ENCODE measurements around the gene NEK3. TPM values are rescaled to one million over a fixed set of nuclear protein-coding genes. Genes with fewer than 3 reads are reported as not detected.

The NEK3 gene
- total and polyA plus RNA-seq, 2 experiments from 2014 or later, result 8.9 to 11.1 TPM

GRCh38 chr13:52160506-52160905 lies 1.1 kb upstream of the NEK3 start:
- no peaks in the 10 kb centered on the region for H3K36me3 ChIP-seq (ENCODE audit: low read depth)
- H3K4me1 ChIP-seq (ENCODE audit: insufficient read depth), result peaks cover 31% of the 10 kb centered on the region
- no peak for DNase-seq
- H3K27ac ChIP-seq, result no peak overlapping the region
- no peaks in the 10 kb centered on the region for H3K27me3 ChIP-seq (replicated peaks; ENCODE audit: insufficient read depth)
- H2AFZ ChIP-seq, result no peak overlapping the region
- no peak overlapping the region for H3K4me2 ChIP-seq (ENCODE audit: unreplicated experiment)
- H4K20me1 ChIP-seq (ENCODE audit: insufficient read depth), result no peaks in the 10 kb centered on the region
- H3F3A ChIP-seq (ENCODE audit: insufficient read depth), result peaks cover 29% of the 10 kb centered on the region; the same call in 1 of the 2 replicates
- no peaks in the 10 kb centered on the region for H3K9me2 ChIP-seq (ENCODE audit: insufficient read depth)
- WGBS, 2 experiments (ENCODE audit: low coverage in 1 of 2, low lambda C conversion rate in 2 of 2, missing lambda C conversion rate in 2 of 2), result 91% methylated on average over 6 of the region's 6 CpGs
- H3K4me3 ChIP-seq, result no peak overlapping the region
- H3K9ac ChIP-seq, result no peak overlapping the region
- no peaks in the 10 kb centered on the region for H3K9me3 ChIP-seq (ENCODE audit: low read depth)
- H3K79me2 ChIP-seq (ENCODE audit: insufficient read depth), result peaks cover 13% of the 10 kb centered on the region; the same call in 1 of the 2 replicates
- no peak for TF ChIP-seq EZH2phosphoT487 (IDR thresholded peaks at IDR 0.05; ENCODE audit: insufficient read depth, low read depth)
- TF ChIP-seq EZH2 (IDR thresholded peaks at IDR 0.05; ENCODE audit: insufficient read depth, poor library complexity, severe bottlenecking), result no peak
- in situ Hi-C loops (cut with MboI), result no loop called here

GRCh38 chr13:52160053-52160452 lies 656 bp upstream of the NEK3 start:
- Histone ChIP-seq H3K27ac (no peak overlapping the region), H4K20me1 (ENCODE audit: insufficient read depth) (no peaks in the 10 kb centered on the region), H3K27me3 (replicated peaks; ENCODE audit: insufficient read depth) (no peaks in the 10 kb centered on the region), H3K4me2 (ENCODE audit: unreplicated experiment) (peak overlapping the region; percentile 82), H2AFZ (peak overlapping the region; percentile 95), H3K36me3 (ENCODE audit: low read depth) (no peaks in the 10 kb centered on the region), H3K9me2 (ENCODE audit: insufficient read depth) (no peaks in the 10 kb centered on the region), H3F3A (ENCODE audit: insufficient read depth) (peaks cover 29% of the 10 kb centered on the region; the same call in 1 of the 2 replicates), H3K79me2 (ENCODE audit: insufficient read depth) (peaks cover 13% of the 10 kb centered on the region; the same call in 1 of the 2 replicates), H3K9me3 (ENCODE audit: low read depth) (no peaks in the 10 kb centered on the region), H3K4me3 (peak overlapping the region; percentile 87; the same call in 1 of the 2 replicates), H3K9ac (no peak overlapping the region), H3K4me1 (ENCODE audit: insufficient read depth) (peaks cover 31% of the 10 kb centered on the region)
- in situ Hi-C loops (cut with MboI), result no loop called here
- no peak for DNase-seq
- no peak for TF ChIP-seq EZH2phosphoT487 (IDR thresholded peaks at IDR 0.05; ENCODE audit: insufficient read depth, low read depth)
- TF ChIP-seq EZH2 (IDR thresholded peaks at IDR 0.05; ENCODE audit: insufficient read depth, poor library complexity, severe bottlenecking), result no peak
- WGBS, 2 experiments (ENCODE audit: low coverage in 1 of 2, low lambda C conversion rate in 2 of 2, missing lambda C conversion rate in 2 of 2), result 96 to 97% methylated on average over 6 of the region's 6 CpGs

GRCh38 chr13:52158629-52159158 lies 703 bp downstream of the NEK3 start:
- Histone ChIP-seq H2AFZ (peak overlapping the region; percentile 95), H3K27me3 (replicated peaks; ENCODE audit: insufficient read depth) (no peaks in the 10 kb centered on the region), H3K9me3 (ENCODE audit: low read depth) (no peaks in the 10 kb centered on the region), H3K36me3 (ENCODE audit: low read depth) (no peaks in the 10 kb centered on the region), H3K9ac (peak overlapping the region; percentile 89), H3K79me2 (ENCODE audit: insufficient read depth) (peaks cover 13% of the 10 kb centered on the region; the same call in 1 of the 2 replicates), H3F3A (ENCODE audit: insufficient read depth) (0 out of 2 replicates have a peak, but pooled peaks cover 24% of the 10 kb centered on the region), H3K27ac (peak overlapping the region; percentile 66), H3K9me2 (ENCODE audit: insufficient read depth) (no peaks in the 10 kb centered on the region), H4K20me1 (ENCODE audit: insufficient read depth) (no peaks in the 10 kb centered on the region), H3K4me2 (ENCODE audit: unreplicated experiment) (peak overlapping the region; percentile 82), H3K4me3 (peak overlapping the region; percentile 87), H3K4me1 (ENCODE audit: insufficient read depth) (peaks cover 28% of the 10 kb centered on the region)
- in situ Hi-C loops (cut with MboI), result no loop called here
- peak; percentile 74 for DNase-seq
- TF ChIP-seq EZH2 (IDR thresholded peaks at IDR 0.05; ENCODE audit: insufficient read depth, poor library complexity, severe bottlenecking), result no peak
- TF ChIP-seq EZH2phosphoT487 (IDR thresholded peaks at IDR 0.05; ENCODE audit: insufficient read depth, low read depth), result no peak
- 1 to 2% methylated on average over 17 of the region's 17 CpGs for WGBS, 2 experiments (ENCODE audit: low coverage in 1 of 2, low lambda C conversion rate in 2 of 2, missing lambda C conversion rate in 2 of 2)

- H3K79me2 ChIP-seq (ENCODE audit: insufficient read depth), result peaks cover 13% of the 10 kb centered on the region; the same call in 1 of the 2 replicates
- no peaks in the 10 kb centered on the region for H3K9me2 ChIP-seq (ENCODE audit: insufficient read depth)
- peak overlapping the region; percentile 10 for H3K27ac ChIP-seq
These were observed 2.6 kb downstream of the NEK3 start for GRCh38 chr13:52156724-52157261.

More at GRCh38 chr13:52156724-52157261, 2.6 kb downstream of the NEK3 start:
- in situ Hi-C loops (cut with MboI), result no loop called here
- Histone ChIP-seq H2AFZ (0 out of 2 replicates have a peak overlapping the region, but pooled peaks have one; percentile 20), H3K9ac (no peak overlapping the region), H3K4me2 (ENCODE audit: unreplicated experiment) (no peak overlapping the region), H3K9me3 (ENCODE audit: low read depth) (no peaks in the 10 kb centered on the region), H3K4me3 (no peak overlapping the region), H3K27me3 (replicated peaks; ENCODE audit: insufficient read depth) (no peaks in the 10 kb centered on the region), H3F3A (ENCODE audit: insufficient read depth) (0 out of 2 replicates have a peak, but pooled peaks cover 12% of the 10 kb centered on the region), H3K36me3 (ENCODE audit: low read depth) (no peaks in the 10 kb centered on the region), H4K20me1 (ENCODE audit: insufficient read depth) (no peaks in the 10 kb centered on the region), H3K4me1 (ENCODE audit: insufficient read depth) (peaks cover 17% of the 10 kb centered on the region; the same call in 1 of the 2 replicates)
- TF ChIP-seq EZH2 (IDR thresholded peaks at IDR 0.05; ENCODE audit: insufficient read depth, poor library complexity, severe bottlenecking), result no peak
- DNase-seq, result peak; percentile 51
- WGBS, 2 experiments (ENCODE audit: low coverage in 1 of 2, low lambda C conversion rate in 2 of 2, missing lambda C conversion rate in 2 of 2), result 21 to 31% methylated on average over 1 of the region's 1 CpG
